ENCODE results near the gene PCSK2.

GRCh38 chr20:17317341-17317740, 90.5 kb downstream of the PCSK2 start:
- TF ChIP-seq RFX5 (IDR thresholded peaks at IDR 0.05) (no peak), PBX3 (IDR thresholded peaks at IDR 0.05) (no peak)
- TF ChIP-seq, protein P1, sequence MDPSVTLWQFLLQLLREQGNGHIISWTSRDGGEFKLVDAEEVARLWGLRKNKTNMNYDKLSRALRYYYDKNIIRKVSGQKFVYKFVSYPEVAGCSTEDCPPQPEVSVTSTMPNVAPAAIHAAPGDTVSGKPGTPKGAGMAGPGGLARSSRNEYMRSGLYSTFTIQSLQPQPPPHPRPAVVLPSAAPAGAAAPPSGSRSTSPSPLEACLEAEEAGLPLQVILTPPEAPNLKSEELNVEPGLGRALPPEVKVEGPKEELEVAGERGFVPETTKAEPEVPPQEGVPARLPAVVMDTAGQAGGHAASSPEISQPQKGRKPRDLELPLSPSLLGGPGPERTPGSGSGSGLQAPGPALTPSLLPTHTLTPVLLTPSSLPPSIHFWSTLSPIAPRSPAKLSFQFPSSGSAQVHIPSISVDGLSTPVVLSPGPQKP (IDR thresholded peaks at IDR 0.05; ENCODE audit: low read depth, low read length): no peak

Measured in A549 (cell line).